ENCODE data around the gene MAN1C1. TPM values are rescaled to one million over a fixed set of nuclear protein-coding genes. Genes with fewer than 3 reads are reported as not detected.

MAN1C1 gene
- total and polyA plus RNA-seq, 7 donors, result 1.8 to 6.7 (median 2.0) TPM

DNA sequence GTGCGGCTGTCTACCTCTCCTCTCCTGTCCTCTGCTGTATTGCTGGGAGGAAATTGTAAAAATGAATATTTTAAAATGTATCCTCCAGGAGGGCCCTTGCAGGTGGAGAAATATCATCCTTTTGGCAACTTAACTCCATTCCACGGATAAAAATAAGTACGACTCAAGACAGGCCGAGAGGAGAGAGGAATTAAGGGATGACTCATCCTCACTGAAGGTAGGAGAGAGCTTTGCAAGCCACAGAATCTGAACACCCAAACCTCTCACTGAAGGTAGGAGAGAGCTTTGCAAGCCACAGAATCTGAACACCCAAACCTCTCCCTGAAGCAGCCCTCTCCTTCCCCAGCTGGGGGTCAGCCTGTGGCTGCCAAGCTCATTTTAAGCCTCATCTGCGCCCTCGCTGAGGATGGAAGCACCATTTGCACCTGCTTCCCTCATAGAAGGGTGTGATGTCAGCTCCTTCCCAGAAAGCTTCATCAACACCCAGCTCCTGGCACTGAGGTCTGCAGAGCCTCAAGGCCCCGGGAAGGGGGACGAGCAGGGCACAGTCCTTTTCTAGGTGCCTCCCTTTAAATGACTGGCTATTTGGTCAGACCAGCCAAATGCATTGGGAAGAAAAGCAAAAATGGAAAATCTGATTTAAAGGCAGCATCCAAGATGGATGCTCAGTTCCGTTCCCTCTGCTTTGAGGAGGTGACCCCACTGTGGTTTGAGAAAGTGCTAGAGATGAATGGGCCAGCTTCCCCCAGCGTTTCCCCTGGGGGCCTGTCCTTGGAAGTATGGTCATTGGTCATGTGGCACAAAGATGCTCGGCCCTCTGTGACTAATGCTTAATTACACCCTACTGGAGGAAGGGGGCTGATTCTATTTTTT lies 170.5 kb downstream of the MAN1C1 start:
- Histone ChIP-seq H3K4me1 (peaks cover 45% of the 10 kb centered on the region), H3K9me3 (no peaks in the 10 kb centered on the region), H3K27ac (peak overlapping the region; percentile 71), H3K36me3 (ENCODE audit: insufficient read depth in 1 of 2, low read depth in 1 of 2) (peaks cover 0 to 7% of the 10 kb centered on the region in 2 donors), H3K27me3 (ENCODE audit: insufficient read depth in 3 of 3, low read length in 2 of 3) (no peaks in the 10 kb centered on the region), H3K4me3 (no peak overlapping the region)
- no peak for DNase-seq
- WGBS, 3 donors, result 42 to 55% (median 44%) methylated on average over 11 of the region's 11 CpGs
- TF ChIP-seq, protein P1, sequence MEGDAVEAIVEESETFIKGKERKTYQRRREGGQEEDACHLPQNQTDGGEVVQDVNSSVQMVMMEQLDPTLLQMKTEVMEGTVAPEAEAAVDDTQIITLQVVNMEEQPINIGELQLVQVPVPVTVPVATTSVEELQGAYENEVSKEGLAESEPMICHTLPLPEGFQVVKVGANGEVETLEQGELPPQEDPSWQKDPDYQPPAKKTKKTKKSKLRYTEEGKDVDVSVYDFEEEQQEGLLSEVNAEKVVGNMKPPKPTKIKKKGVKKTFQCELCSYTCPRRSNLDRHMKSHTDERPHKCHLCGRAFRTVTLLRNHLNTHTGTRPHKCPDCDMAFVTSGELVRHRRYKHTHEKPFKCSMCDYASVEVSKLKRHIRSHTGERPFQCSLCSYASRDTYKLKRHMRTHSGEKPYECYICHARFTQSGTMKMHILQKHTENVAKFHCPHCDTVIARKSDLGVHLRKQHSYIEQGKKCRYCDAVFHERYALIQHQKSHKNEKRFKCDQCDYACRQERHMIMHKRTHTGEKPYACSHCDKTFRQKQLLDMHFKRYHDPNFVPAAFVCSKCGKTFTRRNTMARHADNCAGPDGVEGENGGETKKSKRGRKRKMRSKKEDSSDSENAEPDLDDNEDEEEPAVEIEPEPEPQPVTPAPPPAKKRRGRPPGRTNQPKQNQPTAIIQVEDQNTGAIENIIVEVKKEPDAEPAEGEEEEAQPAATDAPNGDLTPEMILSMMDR (IDR thresholded peaks at IDR 0.05), result no peak
- peak; percentile 59 to 81 (median 72) for ATAC-seq
- intact Hi-C loops (cut with DNase I), result no loop called here

DNA sequence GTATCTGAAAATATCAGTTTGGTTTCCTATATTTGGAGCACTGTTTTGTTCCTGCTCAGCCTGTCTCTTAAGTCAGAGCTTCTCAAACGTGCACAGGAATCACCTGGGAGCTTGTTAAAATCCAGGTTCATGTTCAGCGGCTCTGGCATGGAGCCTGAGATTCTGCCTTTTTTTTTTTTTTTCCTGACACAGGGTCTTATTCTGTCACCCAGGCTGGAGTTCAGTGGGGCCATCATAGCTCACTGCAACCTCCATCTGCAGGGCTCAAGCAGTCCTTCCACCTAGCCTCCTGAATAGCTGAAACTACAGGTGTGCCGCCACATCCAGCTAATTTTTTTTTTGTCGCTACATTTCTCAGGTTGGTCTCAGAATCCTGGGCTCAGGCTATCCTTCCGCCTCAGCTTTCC lies 171.2 kb downstream of the MAN1C1 start:
- intact Hi-C loops (cut with DNase I), result no loop called here
- Histone ChIP-seq H3K36me3 (ENCODE audit: insufficient read depth in 1 of 2, low read depth in 1 of 2) (peaks cover 0 to 7% of the 10 kb centered on the region in 2 donors), H3K4me3 (no peak overlapping the region), H3K27ac (peak overlapping the region; percentile 71), H3K4me1 (peaks cover 45% of the 10 kb centered on the region), H3K27me3 (ENCODE audit: insufficient read depth in 3 of 3, low read length in 2 of 3) (no peaks in the 10 kb centered on the region), H3K9me3 (no peaks in the 10 kb centered on the region)
- 82 to 85% (median 82%) methylated on average over 5 of the region's 5 CpGs for WGBS, 3 donors
- ATAC-seq (no peak), DNase-seq (no peak)
- TF ChIP-seq, protein P1 (IDR thresholded peaks at IDR 0.05), result no peak

DNA sequence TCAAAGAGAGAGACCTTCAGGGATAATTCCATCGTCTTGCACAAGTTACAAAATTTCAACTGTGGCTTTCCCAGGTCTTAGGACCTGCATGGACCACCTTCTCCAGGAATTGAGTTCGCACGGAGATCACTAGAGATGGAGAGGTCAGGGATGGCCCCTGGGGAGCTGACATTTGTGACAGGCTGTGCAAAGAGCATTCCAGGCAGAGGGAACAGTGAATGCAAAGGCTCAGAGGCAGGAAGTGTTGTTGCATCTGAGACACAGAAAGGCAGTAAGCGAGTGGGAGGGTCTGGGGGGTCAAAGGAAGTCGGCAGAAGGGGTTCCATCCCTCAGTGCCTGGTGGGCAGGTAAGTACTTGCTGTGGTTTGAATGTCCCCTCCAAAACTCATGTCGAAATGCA lies 173.9 kb downstream of the MAN1C1 start:
- 83 to 87% (median 84%) methylated on average over 6 of the region's 6 CpGs for WGBS, 3 donors
- Histone ChIP-seq H3K36me3 (ENCODE audit: insufficient read depth in 1 of 2, low read depth in 1 of 2) (no peaks in the 10 kb centered on the region), H3K4me3 (no peak overlapping the region), H3K27me3 (ENCODE audit: insufficient read depth in 3 of 3, low read length in 2 of 3) (no peaks in the 10 kb centered on the region), H3K27ac (no peak overlapping the region), H3K4me1 (peaks cover 44% of the 10 kb centered on the region), H3K9me3 (no peaks in the 10 kb centered on the region)
- TF ChIP-seq, protein P1 (IDR thresholded peaks at IDR 0.05), result no peak
- intact Hi-C loops (cut with DNase I), result loop anchor here in 1 of 2 donors (5.0 kb wide), 1 partner anchor 93 kb away; no protein-coding TSS in a partner anchor
- ATAC-seq (no peak), DNase-seq (no peak)

DNA sequence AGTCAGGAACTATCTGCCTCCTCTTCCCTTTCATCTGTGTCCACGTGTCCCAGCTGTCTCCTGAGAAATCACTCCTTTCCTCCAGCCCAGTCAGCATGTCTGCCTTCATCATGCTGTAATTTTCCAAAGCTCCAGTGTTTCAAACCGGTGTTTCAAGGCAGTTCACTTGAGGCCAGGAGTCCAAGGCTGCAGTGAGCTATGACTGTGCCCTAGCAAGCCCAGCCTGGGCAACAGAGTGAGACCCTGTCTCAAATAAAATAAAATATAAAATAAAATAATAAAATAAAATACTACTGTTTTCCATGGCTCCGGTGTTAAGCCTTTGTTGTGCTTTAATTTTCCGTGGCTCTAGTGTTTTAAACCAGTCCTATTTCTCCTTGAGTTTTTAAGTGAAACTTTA lies 175.5 kb downstream of the MAN1C1 start:
- no peaks in the 10 kb centered on the region for H3K36me3 ChIP-seq (ENCODE audit: insufficient read depth in 1 of 2, low read depth in 1 of 2)
- peaks cover 42% of the 10 kb centered on the region for H3K4me1 ChIP-seq
- H3K4me3 ChIP-seq, result no peak overlapping the region
- no peaks in the 10 kb centered on the region for H3K27me3 ChIP-seq (ENCODE audit: insufficient read depth in 3 of 3, low read length in 2 of 3)
- ATAC-seq (no peak), DNase-seq (no peak)
- TF ChIP-seq, protein P1 (IDR thresholded peaks at IDR 0.05), result no peak
- WGBS, 3 donors, result 55 to 64% (median 64%) methylated on average over 4 of the region's 4 CpGs
- H3K9me3 ChIP-seq, result no peaks in the 10 kb centered on the region
- intact Hi-C loops (cut with DNase I), result loop anchor here in 1 of 2 donors (5.0 kb wide), 1 partner anchor 95 kb away; no protein-coding TSS in a partner anchor
- no peak overlapping the region for H3K27ac ChIP-seq

All from psoas muscle (tissue), 8 donors.